Activated CD4-positive, alpha-beta T cell treated with anti-CD3 and anti-CD28 coated beads for 48 hours (primary cell): ENCODE measurements around the gene SOX15.
A peak's percentile ranks its signal among the peaks of the same experiment; 100 is the strongest.

Source experiments
- DNase-seq: peaks from one replicate; pipeline ENCODE4 v3.0.0-alpha.2; 2020

Gene SOX15

DNA sequence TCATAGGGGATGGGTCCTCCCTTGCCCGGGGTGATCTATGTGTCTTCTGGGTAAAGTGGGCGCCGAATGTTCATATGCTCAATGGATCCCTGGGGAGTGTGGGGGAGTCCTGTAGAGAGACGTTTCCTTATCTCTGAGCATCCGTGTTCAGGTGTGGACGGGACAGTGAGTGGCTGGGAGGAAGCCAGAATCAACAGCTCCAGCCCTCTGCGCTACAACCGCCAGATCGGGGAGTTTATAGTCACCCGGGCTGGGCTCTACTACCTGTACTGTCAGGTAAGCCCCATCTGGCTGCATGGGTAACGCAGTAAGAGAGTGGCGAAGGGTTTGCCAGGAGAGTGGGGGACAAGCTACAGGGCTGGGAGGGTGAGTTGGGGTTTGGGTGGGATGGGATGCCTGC, 33.3 kb downstream of the SOX15 start:
- DNase-seq: no peak

DNA sequence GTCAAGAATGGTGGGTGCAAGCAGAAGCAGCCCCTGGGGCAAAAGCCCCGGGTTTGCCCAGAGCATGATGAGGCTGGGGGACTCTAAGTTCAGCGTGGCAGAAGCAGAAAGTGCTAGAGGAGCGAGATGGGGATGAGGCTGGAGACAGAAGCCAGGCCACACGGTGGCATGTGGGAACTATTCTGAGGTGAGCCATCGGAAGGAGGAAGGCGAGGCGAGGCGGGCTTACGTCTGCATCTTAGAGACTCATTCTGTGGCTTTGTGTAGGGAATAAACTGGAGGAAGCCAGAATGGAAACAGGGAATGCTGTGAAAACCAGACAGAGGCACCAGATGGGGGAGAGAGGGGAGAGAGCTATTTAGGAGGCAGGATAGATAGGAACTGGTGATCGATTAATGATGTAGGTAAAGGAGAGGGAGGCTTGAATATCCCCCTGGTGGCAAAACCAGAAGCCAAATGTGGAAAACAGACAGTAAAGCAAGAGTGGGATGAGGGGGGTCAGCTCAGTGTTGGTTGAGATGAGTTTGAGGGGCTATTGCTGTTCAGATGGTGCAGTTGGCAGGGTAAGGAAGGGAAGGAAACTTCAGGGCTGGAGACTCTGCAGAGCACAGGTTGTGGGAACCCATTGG, 34.5 kb downstream of the SOX15 start:
- no peak for DNase-seq

DNA sequence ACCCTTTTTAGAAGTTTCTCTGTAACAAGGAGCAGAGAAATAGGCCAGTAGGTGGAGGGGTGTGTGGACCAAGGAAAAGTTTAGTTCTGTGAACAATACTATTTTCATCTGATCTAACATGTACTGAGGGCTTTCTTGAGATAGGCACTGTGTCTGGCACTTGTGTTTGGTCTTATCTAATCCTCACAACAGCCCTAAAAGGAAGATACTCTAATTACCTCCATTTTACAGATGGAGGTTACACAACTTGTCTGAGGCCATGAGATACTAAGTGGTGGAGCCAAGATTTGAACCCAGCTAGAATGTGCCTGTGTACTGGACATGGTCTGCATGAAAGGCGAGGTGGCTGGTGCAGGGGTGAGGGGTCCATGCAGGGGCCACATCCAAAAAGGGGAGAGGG, 36.5 kb downstream of the SOX15 start:
- no peak for DNase-seq

DNA sequence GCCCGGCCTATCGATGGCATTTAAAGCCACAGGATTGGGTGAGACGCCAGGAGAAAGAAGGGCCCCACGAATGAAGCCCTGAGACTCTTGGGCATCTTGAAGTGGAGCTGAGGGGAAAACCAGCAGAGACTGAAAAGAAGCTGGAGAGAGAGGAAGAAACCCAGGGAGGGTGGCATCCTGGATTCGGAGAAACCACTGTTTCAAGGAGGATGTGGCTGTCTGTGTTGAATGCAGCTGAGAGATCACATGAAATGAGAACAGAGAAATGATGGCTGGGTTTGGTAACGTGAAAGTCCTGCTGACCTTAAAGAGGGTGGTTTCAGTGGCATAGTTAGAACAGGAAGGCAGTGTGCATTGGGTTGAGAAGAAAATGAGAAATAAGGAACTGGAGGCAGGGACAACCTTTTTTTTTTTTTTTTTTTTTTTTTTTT, 37.3 kb downstream of the SOX15 start:
- peak; percentile 26 for DNase-seq

DNA sequence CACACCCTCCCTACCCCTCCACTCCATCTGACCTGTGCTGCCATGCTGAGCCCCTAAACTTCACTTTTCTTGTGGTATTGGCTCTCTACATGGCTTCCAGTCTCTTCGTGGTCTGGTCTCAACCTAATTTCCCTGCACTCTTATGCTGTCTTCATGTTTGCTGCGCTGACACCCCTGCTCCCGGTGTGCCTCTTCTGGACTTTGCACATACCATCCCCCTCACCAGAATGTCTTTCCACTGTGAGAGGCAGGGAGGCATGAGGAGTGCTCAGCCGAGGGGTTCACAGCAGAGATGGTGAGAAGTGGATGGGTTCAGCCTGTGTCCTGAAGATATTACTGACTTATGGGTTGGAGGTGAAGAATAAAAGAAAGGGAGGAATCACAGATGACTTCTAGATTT, 38.5 kb downstream of the SOX15 start:
- no peak for DNase-seq

DNA sequence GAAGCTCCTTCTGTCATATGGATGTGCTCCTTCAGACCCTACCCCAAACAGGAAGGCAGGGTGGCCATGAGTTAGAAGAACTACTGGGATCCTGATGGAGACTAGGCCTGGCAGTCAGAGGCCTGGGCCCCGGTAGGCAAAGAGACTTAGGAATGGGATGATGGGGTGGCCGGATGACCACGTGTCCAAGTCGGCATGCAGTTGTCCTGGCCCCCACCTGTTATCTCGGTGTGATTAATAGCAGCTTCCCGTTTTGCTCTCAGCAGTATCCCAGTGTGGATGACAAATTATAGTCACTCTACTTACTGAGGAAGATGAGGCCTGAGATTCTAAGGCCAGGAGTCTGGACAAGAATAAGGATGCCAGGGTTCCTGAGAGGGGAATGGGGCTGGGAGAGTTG, 39.5 kb downstream of the SOX15 start:
- DNase-seq: no peak

DNA sequence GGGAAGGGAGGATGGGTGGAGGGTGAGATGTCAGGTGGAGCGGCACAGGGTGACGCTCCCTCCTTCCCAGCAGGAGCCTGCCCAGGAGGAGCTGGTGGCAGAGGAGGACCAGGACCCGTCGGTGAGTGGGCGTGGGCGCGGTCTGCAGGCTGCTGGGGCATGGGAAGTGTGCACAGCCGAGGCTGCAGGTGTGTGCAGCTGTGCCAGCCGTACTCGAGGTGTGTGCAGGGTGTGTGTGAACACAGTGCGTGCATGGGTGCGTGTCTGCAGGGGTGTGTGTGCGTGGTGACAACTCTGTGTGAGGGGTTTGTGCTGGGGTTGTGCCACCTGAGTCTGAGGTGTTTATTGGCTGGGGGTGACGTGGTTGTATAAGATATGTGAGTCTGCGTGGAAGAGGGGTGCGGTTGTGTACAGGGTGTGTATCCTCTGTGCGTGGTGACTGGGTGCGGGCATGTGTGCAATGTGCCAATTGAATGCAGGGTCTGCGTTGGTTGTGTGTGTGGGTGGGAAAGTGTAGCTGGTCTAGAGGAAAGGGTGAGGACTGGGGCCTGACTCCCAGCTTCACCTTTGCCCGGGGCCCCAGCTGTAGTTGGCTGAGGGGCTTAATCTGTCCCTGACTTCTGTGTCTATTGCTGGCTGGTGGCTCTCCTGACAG, 40.4 kb downstream of the SOX15 start:
- DNase-seq: peak; percentile 63

DNA sequence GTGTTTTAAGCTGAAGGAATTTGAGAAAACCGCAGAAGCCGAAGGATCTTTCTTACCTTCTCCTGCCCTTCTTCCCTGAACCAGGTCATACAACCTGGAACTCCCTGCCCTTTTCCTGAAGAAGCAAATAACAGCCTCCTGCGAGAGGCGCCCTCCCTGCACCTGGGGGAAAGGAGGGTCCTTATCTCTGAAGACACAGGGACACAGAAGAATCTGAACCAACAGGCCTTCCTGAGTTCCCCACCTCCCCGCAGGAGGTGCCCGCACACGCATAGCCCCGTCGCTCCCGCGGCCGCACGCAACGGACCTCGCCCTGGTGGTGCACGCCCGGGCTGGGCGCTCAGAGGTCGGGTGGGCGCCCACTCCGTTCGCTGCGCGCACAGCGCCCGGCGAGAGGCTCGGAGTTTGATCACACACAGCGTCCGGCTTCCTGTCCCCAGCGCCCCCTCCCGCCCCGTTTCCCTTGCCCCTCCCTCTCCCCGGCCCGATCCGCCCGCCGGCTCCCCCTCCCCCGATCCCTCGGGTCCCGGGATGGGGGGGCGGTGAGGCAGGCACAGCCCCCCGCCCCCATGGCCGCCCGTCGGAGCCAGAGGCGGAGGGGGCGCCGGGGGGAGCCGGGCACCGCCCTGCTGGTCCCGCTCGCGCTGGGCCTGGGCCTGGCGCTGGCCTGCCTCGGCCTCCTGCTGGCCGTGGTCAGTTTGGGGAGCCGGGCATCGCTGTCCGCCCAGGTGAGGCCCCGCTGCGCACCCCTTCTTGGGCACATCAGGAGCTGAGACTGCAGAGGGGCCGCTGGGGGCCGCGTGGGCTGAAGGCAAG, 41.1 kb downstream of the SOX15 start, which contains the start of gene TNFSF12:
Gene TNFSF12 (plus strand): TSS at position 474 of the 816 bp plus-strand sequence. CDS start 96 bp downstream, at position 570.
- DNase-seq: peak; percentile 64

DNA sequence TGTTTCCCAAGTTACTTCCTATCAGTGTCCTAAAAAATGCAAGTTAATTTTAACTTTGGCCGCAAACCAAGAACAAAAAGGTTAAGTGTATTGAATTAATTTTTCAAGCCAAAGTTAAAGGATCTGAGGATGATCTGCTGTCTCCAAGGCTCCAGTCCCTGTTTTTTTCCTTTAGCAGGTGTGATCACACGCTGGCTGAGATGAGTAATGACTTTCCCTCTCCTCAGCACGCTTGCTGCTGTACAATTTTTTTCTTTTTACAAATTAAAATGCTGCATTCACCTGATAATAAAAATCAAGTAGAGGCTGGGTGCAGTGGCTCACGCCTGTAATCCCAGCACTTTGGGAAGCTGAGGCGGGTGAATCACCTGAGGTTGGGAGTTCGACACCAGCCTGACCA, 45.0 kb downstream of the SOX15 start:
- DNase-seq: no peak

DNA sequence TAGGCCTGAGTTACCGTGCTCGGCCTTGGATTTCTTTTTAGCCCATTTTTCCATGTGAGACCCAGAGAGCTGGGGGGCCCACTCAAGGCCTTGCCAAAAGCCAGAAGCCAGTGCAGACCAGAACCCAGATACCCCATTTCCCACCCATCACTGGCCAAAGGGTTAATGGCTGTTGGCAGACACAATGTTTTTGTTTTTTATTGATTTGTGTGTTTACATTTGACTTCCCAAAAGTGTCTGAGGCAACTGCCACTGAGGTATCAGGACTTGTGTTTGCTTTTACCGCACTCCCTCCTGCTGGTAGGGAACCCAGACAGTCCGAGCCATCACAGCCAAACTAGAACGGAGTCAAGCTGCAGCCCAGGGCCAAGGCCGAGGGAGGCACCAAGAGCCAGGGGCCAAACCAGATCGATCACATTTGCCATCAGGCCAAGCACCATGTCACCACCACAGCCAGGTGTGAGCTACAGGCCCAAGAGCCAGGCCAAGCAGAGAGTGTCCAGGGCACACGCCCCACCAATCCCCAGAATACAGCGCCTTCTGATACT, 48.7 kb downstream of the SOX15 start:
- no peak for DNase-seq

DNA sequence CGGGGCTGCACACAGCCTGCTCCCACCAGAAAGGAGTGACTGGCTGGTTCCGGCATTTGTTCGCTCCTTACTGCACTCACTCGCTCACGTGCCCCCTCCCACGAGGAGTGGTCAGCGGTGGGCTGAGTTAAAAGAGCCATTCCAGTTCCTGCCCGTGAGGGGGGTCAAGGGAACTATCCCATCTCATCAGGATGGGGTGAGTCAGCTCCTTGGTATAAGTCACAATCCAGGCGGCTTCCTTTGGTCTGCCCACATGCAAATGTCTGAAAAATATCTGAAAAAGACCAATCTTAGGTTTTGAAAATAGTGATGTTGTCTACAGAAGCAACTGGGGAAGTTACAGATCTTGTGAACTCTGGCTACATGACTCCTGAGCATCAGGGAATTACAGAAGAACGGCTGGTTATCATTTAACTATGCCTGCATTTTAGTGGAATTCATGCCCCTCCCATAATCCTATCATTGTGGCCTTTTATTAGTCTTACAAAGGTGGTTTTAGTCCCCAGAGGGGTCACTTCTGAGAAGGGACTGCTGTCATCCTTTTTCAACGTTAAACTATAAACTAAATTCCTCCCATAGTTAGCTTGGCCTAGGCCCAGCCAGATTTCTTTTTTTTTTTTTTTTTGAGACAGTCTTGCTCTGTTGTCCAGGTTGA, 50.9 kb downstream of the SOX15 start:
- DNase-seq: no peak
